Transverse colon (tissue), 4 donors: Measurements from ENCODE around the gene SPTBN5. TPM values are rescaled to one million over a fixed set of nuclear protein-coding genes. Genes with fewer than 3 reads are reported as not detected.
A peak's percentile ranks its signal among the peaks of the same experiment; 100 is the strongest.

ENCODE experiments used
- DNase-seq: peaks from one replicate; pipeline ENCODE4 v3.0.0-alpha.2; 2019
- H3K27ac ChIP-seq, 4 donors: fragments of 200-600 bp; sonication (generic); 2 replicates each; pipeline ENCODE4 v1.5.1; 2016 to 2018; ENCODE audit warnings: inconsistent platforms in 4 of 4
- H3K27me3 ChIP-seq: fragments of 200-600 bp; sonication (generic); 2 replicates; pipeline ENCODE4 v1.5.1; 2017; ENCODE audit warnings: inconsistent platforms
- H3K36me3 ChIP-seq, 4 donors: fragments of 200-600 bp; sonication (generic); 2 replicates each; pipeline ENCODE4 v1.5.1; 2017 to 2019; ENCODE audit warnings: inconsistent platforms in 4 of 4
- H3K4me1 ChIP-seq, 4 donors: fragments of 200-600 bp; sonication (generic); 2 replicates each; pipeline ENCODE4 v1.5.1; 2017 to 2020; ENCODE audit warnings: inconsistent platforms in 4 of 4
- H3K4me3 ChIP-seq, 4 donors: fragments of 200-600 bp; sonication (generic); 1 replicate in 1 of 4; 2 replicates in 3 of 4; pipeline versions ENCODE4 v1.5.1 to v1.6.1; 2017 to 2019; ENCODE audit warnings: inconsistent platforms in 4 of 4
- H3K9me3 ChIP-seq, 2 donors: fragments of 200-600 bp; sonication (generic); 2 replicates each; pipeline ENCODE4 v1.5.1; 2017 to 2019; ENCODE audit warnings: inconsistent platforms in 2 of 2
- EP300 ChIP-seq: sonication (generic); formaldehyde crosslinking; IDR thresholded peaks from one replicate; pipeline ENCODE4 v1.6.1; 2017; ENCODE audit warnings: antibody characterized with exemption, low read depth
- POLR2A ChIP-seq: fragments of 450-650 bp; IDR thresholded peaks from one replicate; pipeline ENCODE4 v1.6.1; 2016; ENCODE audit warnings: antibody characterized with exemption, mild to moderate bottlenecking, moderate library complexity
- POLR2AphosphoS5 ChIP-seq, 3 donors: sonication (generic); formaldehyde crosslinking; IDR thresholded peaks; one replicate each; pipeline ENCODE4 v1.6.1; 2016; ENCODE audit warnings: antibody characterized with exemption in 3 of 3
- WGBS, 2 donors: methylation state at CpG; one replicate each; pipeline ENCODE4 v1.1.5; 2018; ENCODE audit warnings: low coverage in 1 of 2; 5-methylcytosine and 5-hydroxymethylcytosine counted together
- in situ Hi-C, 4 donors: fragments of 200-750 bp; cut with MboI; loops; one replicate each; pipeline versions ENCODE4 v1.15.0 to v1.15.1; 2017; ENCODE audit warnings: low sequenced_read_pairs in 3 of 4, low pct_ligation_motif_present in 1 of 4, low pct_unique_long_range_greater_than_20kb in 1 of 4
- intact Hi-C: fragments of 100-400 bp; cut with DNase I; formaldehyde crosslinking; loops from one replicate; pipeline ENCODE4 v1.15.1; 2023; ENCODE audit warnings: low total_unique reads
- total RNA-seq, 4 donors: library from RNA; depleted of rRNA; stranded (reverse); fragments of >200 nt; gene quantifications; one replicate each; pipeline ENCODE4 v1.1.0, GENCODE V29; 2016
- TF ChIP-seq, protein P1 (sequence below), 5 experiments: fragments of 200-600 bp in 3 of 5; fragments of 450-650 bp in 2 of 5; sonication (generic) in 3 of 5; IDR thresholded peaks; 1 replicate in 2 of 5; 2 replicates in 3 of 5; pipeline ENCODE4 v1.5.1; 2016 to 2017; ENCODE audit warnings: antibody characterized with exemption in 5 of 5, inconsistent platforms in 3 of 5, mild to moderate bottlenecking in 2 of 5, moderate library complexity in 1 of 5

Gene SPTBN5
- total RNA-seq, 4 donors from 2014 or later, result 0.16 to 8.0 (median 1.1) TPM

GRCh38 chr15:41885321-41885720, 8.5 kb downstream of the SPTBN5 start:
- no peaks in the 10 kb centered on the region for H3K9me3 ChIP-seq
- peaks cover 23% of the 10 kb centered on the region for H3K27me3 ChIP-seq
- intact Hi-C loops (no loop called here), in situ Hi-C loops (no loop called here)
- TF ChIP-seq POLR2AphosphoS5 (IDR thresholded peaks at IDR 0.05) (no peak), EP300 (no peak)
- H3K36me3 ChIP-seq, result no peaks in the 10 kb centered on the region
- no peak for DNase-seq
- no peak overlapping the region for H3K27ac ChIP-seq
- peaks cover 3 to 14% (median 13%) of the 10 kb centered on the region in 4 donors for H3K4me1 ChIP-seq
- no peak overlapping the region for H3K4me3 ChIP-seq

DNA sequence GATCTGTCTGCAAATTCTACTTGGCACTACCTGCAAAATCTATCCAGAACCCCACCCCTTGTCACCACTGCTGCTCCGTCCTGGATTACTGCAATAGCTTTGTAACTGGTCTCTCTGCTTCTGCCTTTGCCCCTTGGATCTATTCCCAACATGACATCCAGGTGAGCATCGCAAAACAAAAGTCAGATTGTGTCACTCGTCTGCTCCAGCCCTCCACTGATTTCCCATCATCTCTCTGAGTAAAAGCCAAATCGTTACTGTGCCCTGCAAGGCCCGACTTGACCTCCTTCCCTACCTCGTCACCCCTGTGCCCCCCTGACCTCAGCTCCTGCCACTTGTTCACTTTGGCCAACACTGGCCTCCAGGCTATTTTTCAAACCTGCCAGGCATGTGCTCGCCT, 9.4 kb downstream of the SPTBN5 start:
- Histone ChIP-seq H3K4me3 (no peak overlapping the region), H3K36me3 (no peaks in the 10 kb centered on the region), H3K4me1 (peaks cover 3 to 14% (median 13%) of the 10 kb centered on the region in 4 donors), H3K9me3 (no peaks in the 10 kb centered on the region), H3K27ac (no peak overlapping the region), H3K27me3 (peaks cover 27% of the 10 kb centered on the region)
- intact Hi-C loops, result no loop called here
- TF ChIP-seq POLR2A (no peak), EP300 (no peak), POLR2AphosphoS5 (IDR thresholded peaks at IDR 0.05) (no peak)
- TF ChIP-seq, protein P1, sequence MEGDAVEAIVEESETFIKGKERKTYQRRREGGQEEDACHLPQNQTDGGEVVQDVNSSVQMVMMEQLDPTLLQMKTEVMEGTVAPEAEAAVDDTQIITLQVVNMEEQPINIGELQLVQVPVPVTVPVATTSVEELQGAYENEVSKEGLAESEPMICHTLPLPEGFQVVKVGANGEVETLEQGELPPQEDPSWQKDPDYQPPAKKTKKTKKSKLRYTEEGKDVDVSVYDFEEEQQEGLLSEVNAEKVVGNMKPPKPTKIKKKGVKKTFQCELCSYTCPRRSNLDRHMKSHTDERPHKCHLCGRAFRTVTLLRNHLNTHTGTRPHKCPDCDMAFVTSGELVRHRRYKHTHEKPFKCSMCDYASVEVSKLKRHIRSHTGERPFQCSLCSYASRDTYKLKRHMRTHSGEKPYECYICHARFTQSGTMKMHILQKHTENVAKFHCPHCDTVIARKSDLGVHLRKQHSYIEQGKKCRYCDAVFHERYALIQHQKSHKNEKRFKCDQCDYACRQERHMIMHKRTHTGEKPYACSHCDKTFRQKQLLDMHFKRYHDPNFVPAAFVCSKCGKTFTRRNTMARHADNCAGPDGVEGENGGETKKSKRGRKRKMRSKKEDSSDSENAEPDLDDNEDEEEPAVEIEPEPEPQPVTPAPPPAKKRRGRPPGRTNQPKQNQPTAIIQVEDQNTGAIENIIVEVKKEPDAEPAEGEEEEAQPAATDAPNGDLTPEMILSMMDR (IDR thresholded peaks at IDR 0.05), result no peak
- DNase-seq, result no peak
- in situ Hi-C loops, result no loop called here
- WGBS, 2 donors, result 80 to 83% methylated on average over 2 to 7 of the region's 7 CpGs

DNA sequence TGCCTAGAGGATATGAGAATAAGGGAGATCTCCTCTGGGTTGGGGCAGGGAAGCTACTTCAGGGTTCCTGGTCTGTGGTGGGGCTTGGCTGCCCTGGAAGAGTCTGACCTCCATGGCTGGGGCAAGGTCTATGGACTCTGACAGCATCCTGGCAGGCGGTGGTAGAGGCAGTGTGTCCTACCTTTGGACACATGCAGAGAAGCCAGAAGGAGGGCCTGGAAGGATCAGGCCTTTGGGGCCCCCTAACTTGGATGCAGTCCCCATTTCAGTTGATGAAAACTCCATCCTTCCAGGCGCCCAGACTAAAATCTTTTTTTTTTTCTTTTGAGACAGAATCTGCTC, 10.4 kb downstream of the SPTBN5 start:
- WGBS, 2 donors, result 90% methylated on average over 2 of the region's 2 CpGs; no CpG with 5 or more reads in 1 of the 2 donors
- DNase-seq, result no peak
- no peaks in the 10 kb centered on the region for H3K36me3 ChIP-seq
- peaks cover 3 to 14% (median 13%) of the 10 kb centered on the region in 4 donors for H3K4me1 ChIP-seq
- in situ Hi-C loops, result no loop called here
- TF ChIP-seq EP300 (no peak), POLR2A (no peak), POLR2AphosphoS5 (IDR thresholded peaks at IDR 0.05) (no peak)
- TF ChIP-seq, protein P1 (IDR thresholded peaks at IDR 0.05), result no peak
- H3K9me3 ChIP-seq, result no peaks in the 10 kb centered on the region
- intact Hi-C loops, result no loop called here
- H3K27ac ChIP-seq, result no peak overlapping the region
- H3K27me3 ChIP-seq, result peaks cover 27% of the 10 kb centered on the region
- no peak overlapping the region for H3K4me3 ChIP-seq

DNA sequence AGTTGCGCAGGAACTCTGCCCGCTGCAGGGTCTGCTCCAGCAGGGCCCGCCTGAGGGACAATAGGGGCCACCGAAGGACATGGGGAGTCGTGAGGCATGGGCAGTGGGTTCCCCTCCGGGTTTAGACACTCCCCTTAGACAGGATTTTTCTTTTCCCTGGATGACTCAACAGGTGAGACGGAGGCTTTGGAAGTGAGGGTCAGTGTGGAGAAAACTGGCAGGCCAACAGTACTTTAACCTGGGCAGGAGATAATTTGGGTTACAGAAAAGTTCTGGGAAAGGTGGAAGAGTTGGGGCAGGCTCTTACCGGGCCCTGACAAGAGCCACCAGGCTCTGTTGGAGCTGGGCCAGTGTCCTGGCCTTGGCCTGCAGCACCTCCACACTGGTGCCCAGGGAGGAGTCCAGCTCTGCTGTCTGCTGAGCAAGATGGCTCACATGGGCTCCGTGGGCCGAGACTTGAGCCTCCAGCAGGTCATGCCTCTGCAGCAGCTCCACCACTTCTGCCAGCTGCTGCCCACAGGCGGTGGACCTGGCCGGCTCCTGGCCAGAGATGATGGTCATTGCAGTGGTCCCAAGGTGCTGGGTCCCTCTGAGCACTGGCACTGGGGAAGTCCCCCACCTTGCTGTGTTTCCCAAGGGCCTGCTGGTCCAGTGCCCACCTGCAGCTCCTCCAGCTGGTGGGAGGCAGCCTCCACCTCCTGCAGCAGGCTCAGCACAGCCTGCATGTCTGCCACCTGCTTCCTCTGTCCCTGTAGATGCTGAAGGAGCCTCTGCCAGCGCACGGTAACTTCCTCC, 11.0 kb downstream of the SPTBN5 start:
- intact Hi-C loops (no loop called here), in situ Hi-C loops (no loop called here)
- Histone ChIP-seq H3K36me3 (no peaks in the 10 kb centered on the region), H3K4me3 (peak overlapping the region in 2 of 4 donors; percentile 32 to 42), H3K27ac (no peak overlapping the region), H3K27me3 (peaks cover 27% of the 10 kb centered on the region), H3K9me3 (no peaks in the 10 kb centered on the region), H3K4me1 (peaks cover 3 to 14% (median 13%) of the 10 kb centered on the region in 4 donors)
- TF ChIP-seq POLR2A (no peak), POLR2AphosphoS5 (IDR thresholded peaks at IDR 0.05) (no peak)
- TF ChIP-seq, protein P1 (IDR thresholded peaks at IDR 0.05), result no peak
- DNase-seq, result no peak
- 54% methylated on average over 10 of the region's 14 CpGs; no CpG with 5 or more reads in 1 of the 2 donors for WGBS, 2 donors
